ENCODE results near the gene BAZ2B. TPM values are rescaled to one million over a fixed set of nuclear protein-coding genes. Genes with fewer than 3 reads are reported as not detected.

Gene BAZ2B
- total RNA-seq, 1 experiment from 2014 or later: 54.9 TPM

DNA sequence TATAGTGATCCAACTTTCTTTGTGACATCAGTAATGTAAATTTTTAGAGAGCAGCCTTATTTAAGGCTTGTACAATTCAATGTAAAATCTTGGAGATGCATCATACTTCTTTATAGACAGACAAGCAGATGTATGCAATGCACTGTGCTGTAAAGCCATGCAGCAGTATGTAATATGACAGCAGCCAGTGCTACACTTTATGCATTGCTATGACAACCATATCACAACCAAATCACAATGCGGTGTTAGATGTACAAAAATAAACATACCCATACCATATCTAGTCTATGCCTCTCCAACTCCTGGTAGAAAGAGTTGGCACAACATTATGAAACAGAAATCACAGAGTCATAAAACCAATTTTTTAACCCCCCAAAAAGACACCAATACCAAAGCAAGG lies 219.5 kb downstream of the BAZ2B start:
- no peak overlapping the region for H3K4me2 ChIP-seq (ENCODE audit: insufficient read depth, insufficient read length, low read length)
- peaks cover 2% of the 10 kb centered on the region; the same call in 1 of the 2 replicates for H3K79me2 ChIP-seq (ENCODE audit: insufficient read depth, low read length)
- H3K4me1 ChIP-seq (ENCODE audit: insufficient read depth, low read length): no peaks in the 10 kb centered on the region
- DNase-seq: no peak
- no peak overlapping the region for H3K14ac ChIP-seq (ENCODE audit: insufficient read depth, low read length)
- Mint-ChIP-seq H3K27ac (no peak overlapping the region), H3K4me1 (peaks cover 2 to 11% of the 10 kb centered on the region in 2 experiments; a peak in 3 of 4 replicates), H3K4me3 (no peak overlapping the region), H3K36me3 (ENCODE audit: insufficient read depth in 1 of 3, low read depth in 3 of 3) (peaks cover 0 to 10% (median 0%) of the 10 kb centered on the region in 3 experiments; a peak in 2 of 7 replicates), H3K9me3 (no peaks in the 10 kb centered on the region), H3K27me3 (ENCODE audit: low read depth) (no peaks in the 10 kb centered on the region)
- no peak overlapping the region for H3K56ac ChIP-seq (ENCODE audit: insufficient read length, low read depth, low read length)
- H4K91ac ChIP-seq (ENCODE audit: insufficient read length, low read depth, low read length): no peak overlapping the region
- no peaks in the 10 kb centered on the region for H3K23me2 ChIP-seq (ENCODE audit: insufficient read length, low read depth, low read length, poor library complexity, severe bottlenecking)
- H4K20me1 ChIP-seq (ENCODE audit: control insufficient read depth, insufficient read depth, insufficient read length): no peaks in the 10 kb centered on the region
- no peak overlapping the region for H2BK20ac ChIP-seq (ENCODE audit: low read depth, low read length, poor library complexity, severe bottlenecking)
- H2BK120ac ChIP-seq (ENCODE audit: low read depth, low read length, poor library complexity, severe bottlenecking): no peak overlapping the region
- no peak overlapping the region for H3T11ph ChIP-seq (ENCODE audit: low read length)
- no peak overlapping the region for H2BK5ac ChIP-seq (ENCODE audit: insufficient read length, low read length)
- H4K5ac ChIP-seq (ENCODE audit: insufficient read length, low read depth, low read length): no peak overlapping the region
- H3K4ac ChIP-seq (ENCODE audit: low read depth, low read length): no peak overlapping the region
- TF ChIP-seq, protein P1, sequence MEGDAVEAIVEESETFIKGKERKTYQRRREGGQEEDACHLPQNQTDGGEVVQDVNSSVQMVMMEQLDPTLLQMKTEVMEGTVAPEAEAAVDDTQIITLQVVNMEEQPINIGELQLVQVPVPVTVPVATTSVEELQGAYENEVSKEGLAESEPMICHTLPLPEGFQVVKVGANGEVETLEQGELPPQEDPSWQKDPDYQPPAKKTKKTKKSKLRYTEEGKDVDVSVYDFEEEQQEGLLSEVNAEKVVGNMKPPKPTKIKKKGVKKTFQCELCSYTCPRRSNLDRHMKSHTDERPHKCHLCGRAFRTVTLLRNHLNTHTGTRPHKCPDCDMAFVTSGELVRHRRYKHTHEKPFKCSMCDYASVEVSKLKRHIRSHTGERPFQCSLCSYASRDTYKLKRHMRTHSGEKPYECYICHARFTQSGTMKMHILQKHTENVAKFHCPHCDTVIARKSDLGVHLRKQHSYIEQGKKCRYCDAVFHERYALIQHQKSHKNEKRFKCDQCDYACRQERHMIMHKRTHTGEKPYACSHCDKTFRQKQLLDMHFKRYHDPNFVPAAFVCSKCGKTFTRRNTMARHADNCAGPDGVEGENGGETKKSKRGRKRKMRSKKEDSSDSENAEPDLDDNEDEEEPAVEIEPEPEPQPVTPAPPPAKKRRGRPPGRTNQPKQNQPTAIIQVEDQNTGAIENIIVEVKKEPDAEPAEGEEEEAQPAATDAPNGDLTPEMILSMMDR (conservative IDR thresholded peaks at IDR 0.05): no peak
- H3K18ac ChIP-seq (ENCODE audit: insufficient read length, low read depth, low read length): no peak overlapping the region
- no peak overlapping the region for H2BK12ac ChIP-seq (ENCODE audit: insufficient read length, low read depth, low read length)
- no peak overlapping the region for H2AFZ ChIP-seq (ENCODE audit: low read length)
- no peak overlapping the region for H3K9ac ChIP-seq (ENCODE audit: extremely low read depth, insufficient read length, low read length)
- H2BK15ac ChIP-seq (ENCODE audit: low read depth, low read length): no peak overlapping the region
- no peaks in the 10 kb centered on the region for H3K79me1 ChIP-seq (ENCODE audit: insufficient read depth, low read depth, low read length, poor library complexity, severe bottlenecking)
- no peak overlapping the region for H3K23ac ChIP-seq (ENCODE audit: insufficient read length, low read depth, low read length)
- H3K9me3 ChIP-seq (ENCODE audit: control insufficient read depth, low read depth, low read length): no peaks in the 10 kb centered on the region
- no peak overlapping the region for H4K8ac ChIP-seq (replicated peaks; ENCODE audit: insufficient read length, low read depth, low read length)
- WGBS (ENCODE audit: extremely low coverage, insufficient read length, low lambda C conversion rate): no CpG with 5 or more reads among the region's 1 CpG
- no peaks in the 10 kb centered on the region for H3K27me3 ChIP-seq (ENCODE audit: insufficient read depth, low read length)
- H2AK5ac ChIP-seq (ENCODE audit: insufficient read length, low read length): no peak overlapping the region
- H3K27ac ChIP-seq (ENCODE audit: insufficient read length, low read depth, low read length): no peak overlapping the region

All from H9 (cell line).